Motor neuron (in vitro differentiated cells): ENCODE measurements around the gene C16orf92. TPM values are rescaled to one million over a fixed set of nuclear protein-coding genes. Genes with fewer than 3 reads are reported as not detected.
"Not testable (repeated sequence)": the region's sequence is repeated elsewhere in the genome, so short reads cannot be mapped to it uniquely, and the experiment has no call there.

Experiments
- ATAC-seq, 8 experiments: fragments of 200-7000 bp; cut with Tn5 transposase; replicated peaks in 6 of 8; 2 replicates each; pipeline ENCODE4 v1.8.0; 2021; ENCODE audit warnings: mild to moderate bottlenecking in 8 of 8, moderate library complexity in 8 of 8
- H3K27ac ChIP-seq, 2 donors: fragments of 250-450 bp; sonication (Bioruptor Pico); 2 replicates each; pipeline ENCODE4 v1.9.0; 2021; ENCODE audit warnings: antibody characterized with exemption in 2 of 2, mild to moderate bottlenecking in 2 of 2, moderate library complexity in 1 of 2
- H3K4me1 ChIP-seq, 2 donors: fragments of 250-450 bp; sonication (Bioruptor Pico); replicated peaks in 1 of 2; 2 replicates each; pipeline ENCODE4 v1.6.1; 2021; ENCODE audit warnings: antibody characterized with exemption in 2 of 2, mild to moderate bottlenecking in 2 of 2, moderate library complexity in 1 of 2
- H3K4me3 ChIP-seq, 5 donors: fragments of 250-450 bp; sonication (Bioruptor Pico); 2 replicates each; pipeline ENCODE4 v1.9.0; 2021; ENCODE audit warnings: antibody characterized with exemption in 5 of 5, mild to moderate bottlenecking in 5 of 5, moderate library complexity in 4 of 5
- WGBS, 10 experiments: fragments of 450-650 bp; shearing (Covaris generic); methylation state at CpG; one replicate each; pipeline ENCODE4 v1.0.0; 2022; 5-methylcytosine and 5-hydroxymethylcytosine counted together
- in situ Hi-C, 9 experiments: fragments of 400-800 bp; cut with MboI; loops; one replicate each; pipeline ENCODE4 v1.15.0; 2021; ENCODE audit warnings: low sequenced_read_pairs in 9 of 9, low pct_unique_long_range_greater_than_20kb in 2 of 9; ENCODE audit not compliant: unreplicated experiment in 9 of 9
- total RNA-seq, 8 experiments: library from RNA; unstranded; fragments of 300-600 nt; gene quantifications; 2 replicates each; pipeline versions ENCODE4 v1.2.3 to v1.2.4, GENCODE V29; 2022

C16orf92 gene
- total RNA-seq, 8 experiments from 2014 or later, result 0.43 to 0.90 (median 0.52) TPM; not detected in 3

GRCh38 chr16:30025574-30025973 is 2.6 kb downstream of the C16orf92 start:
- in situ Hi-C loops, result loop anchor here in 1 of 9 experiments (25.0 kb wide), 1 partner anchor 313 kb away; no protein-coding TSS in a partner anchor
- Histone ChIP-seq H3K4me1 (peaks cover 11 to 20% of the 10 kb centered on the region in 2 donors), H3K4me3 (no peak overlapping the region), H3K27ac (no peak overlapping the region)
- ATAC-seq, result no peak
- WGBS, 10 experiments, result 0 to 72% (median 72%) methylated on average over 1 to 4 of the region's 7 CpGs; no CpG with 5 or more reads in 7 of the 10 experiments

GRCh38 chr16:30026449-30026848 is 3.5 kb downstream of the C16orf92 start:
- Histone ChIP-seq H3K4me1 (peaks cover 12 to 23% of the 10 kb centered on the region in 2 donors), H3K27ac (no peak overlapping the region), H3K4me3 (no peak overlapping the region)
- ATAC-seq, result no peak
- in situ Hi-C loops, result loop anchor here in 1 of 9 experiments (25.0 kb wide), 1 partner anchor 314 kb away; no protein-coding TSS in a partner anchor
- WGBS, 10 experiments, result 73 to 100% methylated on average over 2 to 3 of the region's 18 CpGs; no CpG with 5 or more reads in 8 of the 10 experiments

- peak in 3 of 8 experiments; percentile 9 to 14 (median 14) for ATAC-seq
- in situ Hi-C loops, result loop anchor here in 1 of 9 experiments (25.0 kb wide), 1 partner anchor 316 kb away; no protein-coding TSS in a partner anchor
- H3K4me3 ChIP-seq, result no peak overlapping the region
- peaks cover 22 to 34% of the 10 kb centered on the region in 2 donors for H3K4me1 ChIP-seq
- WGBS, 10 experiments, result 0 to 86% (median 60%) methylated on average over 1 to 6 of the region's 13 CpGs; no CpG with 5 or more reads in 3 of the 10 experiments
- no peak overlapping the region for H3K27ac ChIP-seq
Measured at GRCh38 chr16:30027588-30028437, 4.8 kb downstream of the C16orf92 start.

- whole genome bisulfite sequencing, 10 experiments, result 5 to 100% (median 31%) methylated on average over 1 to 9 of the region's 18 CpGs; no CpG with 5 or more reads in 6 of the 10 experiments
- in situ Hi-C loops, result loop anchor here in 1 of 9 experiments (25.0 kb wide), 1 partner anchor 316 kb away; no protein-coding TSS in a partner anchor
- peak in 3 of 8 experiments; percentile 43 to 65 (median 50) for ATAC-seq
- no peak overlapping the region for H3K27ac ChIP-seq
- peaks cover 22 to 34% of the 10 kb centered on the region in 2 donors for H3K4me1 ChIP-seq
- H3K4me3 ChIP-seq, result no peak overlapping the region
Measured at GRCh38 chr16:30028438-30029076, 5.6 kb downstream of the C16orf92 start.

- Histone ChIP-seq H3K4me3 (peak overlapping the region; percentile 46 to 78 (median 50)), H3K4me1 (peaks cover 22 to 34% of the 10 kb centered on the region in 2 donors), H3K27ac (peak overlapping the region; percentile 44 to 72)
- peak in 5 of 8 experiments; percentile 1 to 15 (median 12) for ATAC-seq
- 0 to 47% (median 17%) methylated on average over 1 to 8 of the region's 23 CpGs; no CpG with 5 or more reads in 6 of the 10 experiments for WGBS, 10 experiments
- in situ Hi-C loops, result loop anchor here in 1 of 9 experiments (25.0 kb wide), 1 partner anchor 318 kb away; no protein-coding TSS in a partner anchor
Measured at GRCh38 chr16:30030011-30030685, 7.2 kb downstream of the C16orf92 start.

- no CpG with 5 or more reads among the region's 27 CpGs for WGBS, 10 experiments
Measured at GRCh38 chr16:30030841-30031413, 7.9 kb downstream of the C16orf92 start, which contains the start of gene TLCD3B. Gene TLCD3B, minus strand, starts transcription at chr16:30031271. Its CDS starts 744 bp downstream, at chr16:30030527.

GRCh38 chr16:30031477-30031918 is 8.5 kb downstream of the C16orf92 start:
- Histone ChIP-seq H3K4me3 (peak overlapping the region; percentile 46 to 78 (median 50)), H3K4me1 (peaks cover 22 to 34% of the 10 kb centered on the region in 2 donors), H3K27ac (peak overlapping the region; percentile 25 to 78)
- peak in 4 of 8 experiments; percentile 1 to 6 (median 2) for ATAC-seq
- WGBS, 10 experiments, result 19 to 100% (median 26%) methylated on average over 1 to 8 of the region's 11 CpGs; no CpG with 5 or more reads in 7 of the 10 experiments
- in situ Hi-C loops, result loop anchor here in 1 of 9 experiments (25.0 kb wide), 1 partner anchor 319 kb away; no protein-coding TSS in a partner anchor

More at GRCh38 chr16:30030841-30031413, 7.9 kb downstream of the C16orf92 start, which contains the start of gene TLCD3B:
- Histone ChIP-seq H3K4me1 (peaks cover 22 to 34% of the 10 kb centered on the region in 2 donors), H3K4me3 (peak within 1 kb of the TSS; percentile 46 to 78 (median 50)), H3K27ac (peak within 1 kb of the TSS; percentile 52 to 78)
- ATAC-seq, result peak in 7 of 8 experiments; percentile 15 to 82 (median 76)
- in situ Hi-C loops, result loop anchor here in 1 of 9 experiments (25.0 kb wide), 1 partner anchor 319 kb away; no protein-coding TSS in a partner anchor

GRCh38 chr16:30032083-30032819 is 9.3 kb downstream of the C16orf92 start:
- peak overlapping the region in 3 of 5 donors; percentile 1 to 46 (median 1) for H3K4me3 ChIP-seq
- WGBS, 10 experiments, result 2 to 100% (median 31%) methylated on average over 1 to 9 of the region's 12 CpGs
- ATAC-seq, result peak; percentile 29 to 69 (median 44)

GRCh38 chr16:30033270-30033669 is 10.3 kb downstream of the C16orf92 start:
- 40 to 100% (median 80%) methylated on average over 1 to 7 of the region's 7 CpGs; no CpG with 5 or more reads in 3 of the 10 experiments for WGBS, 10 experiments
- in situ Hi-C loops, result loop anchor here in 1 of 9 experiments (25.0 kb wide), 1 partner anchor 321 kb away; no protein-coding TSS in a partner anchor
- Histone ChIP-seq H3K27ac (no peak overlapping the region), H3K4me1 (peaks cover 22 to 32% of the 10 kb centered on the region in 2 donors), H3K4me3 (no peak overlapping the region)
- ATAC-seq, result no peak

More at GRCh38 chr16:30032083-30032819, 9.3 kb downstream of the C16orf92 start:
- no peak overlapping the region for H3K27ac ChIP-seq
- in situ Hi-C loops, result loop anchor here in 1 of 9 experiments (25.0 kb wide), 1 partner anchor 320 kb away; no protein-coding TSS in a partner anchor
- peaks cover 22 to 34% of the 10 kb centered on the region in 2 donors for H3K4me1 ChIP-seq

GRCh38 chr16:30040221-30040620 is 17.2 kb downstream of the C16orf92 start:
- WGBS, 10 experiments, result 20 to 100% (median 60%) methylated on average over 1 to 4 of the region's 5 CpGs; no CpG with 5 or more reads in 3 of the 10 experiments
- H3K4me3 ChIP-seq, result no peak overlapping the region
- no peak overlapping the region for H3K27ac ChIP-seq
- in situ Hi-C loops, result loop anchor here in 1 of 9 experiments (25.0 kb wide), 1 partner anchor 328 kb away; no protein-coding TSS in a partner anchor
- no peaks in the 10 kb centered on the region for H3K4me1 ChIP-seq
- ATAC-seq, result no peak

- in situ Hi-C loops, result loop anchor here in 1 of 9 experiments (25.0 kb wide), 1 partner anchor 328 kb away; no protein-coding TSS in a partner anchor
- H3K27ac ChIP-seq, H3K4me1 ChIP-seq, H3K4me3 ChIP-seq, ATAC-seq: not testable (repeated sequence)
- WGBS, 10 experiments, result 0 to 94% (median 75%) methylated on average over 1 to 4 of the region's 5 CpGs; no CpG with 5 or more reads in 1 of the 10 experiments
Measured at GRCh38 chr16:30040690-30041089, 17.7 kb downstream of the C16orf92 start.
